Measurements from ENCODE around the gene ERC2.
A peak's percentile ranks its signal among the peaks of the same experiment; 100 is the strongest.

The ERC2 gene

DNA sequence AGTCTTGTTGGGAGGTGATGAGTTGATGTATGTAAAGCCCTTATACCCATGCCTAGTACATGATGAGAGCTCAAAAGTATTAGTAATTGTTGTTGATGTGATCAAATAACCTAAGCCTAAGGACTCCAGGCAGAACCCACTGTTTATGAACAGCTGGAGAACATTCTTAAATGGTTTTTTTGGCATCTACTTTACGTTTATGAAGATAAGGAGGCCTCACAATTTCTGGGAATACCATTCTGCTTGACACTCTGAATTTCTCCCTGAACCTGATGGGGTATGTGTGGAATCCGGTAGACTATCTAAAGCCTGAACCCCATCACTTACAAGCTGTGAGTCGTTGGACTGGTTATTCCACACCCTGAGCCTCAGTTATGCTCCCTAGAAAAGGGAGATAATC lies 736.5 kb downstream of the ERC2 start:
- H3K4me2 ChIP-seq (ENCODE audit: low read length) = no peak overlapping the region
- H4K20me1 ChIP-seq (ENCODE audit: insufficient read depth, low read length) = no peaks in the 10 kb centered on the region
- no peaks in the 10 kb centered on the region for H3K9me2 ChIP-seq (ENCODE audit: low read depth, low read length)
- H3K9ac ChIP-seq (ENCODE audit: low read length) = no peak overlapping the region
- H3K27ac ChIP-seq (ENCODE audit: low read depth, low read length, poor library complexity, severe bottlenecking) = no peak overlapping the region
- TF ChIP-seq, protein P1, sequence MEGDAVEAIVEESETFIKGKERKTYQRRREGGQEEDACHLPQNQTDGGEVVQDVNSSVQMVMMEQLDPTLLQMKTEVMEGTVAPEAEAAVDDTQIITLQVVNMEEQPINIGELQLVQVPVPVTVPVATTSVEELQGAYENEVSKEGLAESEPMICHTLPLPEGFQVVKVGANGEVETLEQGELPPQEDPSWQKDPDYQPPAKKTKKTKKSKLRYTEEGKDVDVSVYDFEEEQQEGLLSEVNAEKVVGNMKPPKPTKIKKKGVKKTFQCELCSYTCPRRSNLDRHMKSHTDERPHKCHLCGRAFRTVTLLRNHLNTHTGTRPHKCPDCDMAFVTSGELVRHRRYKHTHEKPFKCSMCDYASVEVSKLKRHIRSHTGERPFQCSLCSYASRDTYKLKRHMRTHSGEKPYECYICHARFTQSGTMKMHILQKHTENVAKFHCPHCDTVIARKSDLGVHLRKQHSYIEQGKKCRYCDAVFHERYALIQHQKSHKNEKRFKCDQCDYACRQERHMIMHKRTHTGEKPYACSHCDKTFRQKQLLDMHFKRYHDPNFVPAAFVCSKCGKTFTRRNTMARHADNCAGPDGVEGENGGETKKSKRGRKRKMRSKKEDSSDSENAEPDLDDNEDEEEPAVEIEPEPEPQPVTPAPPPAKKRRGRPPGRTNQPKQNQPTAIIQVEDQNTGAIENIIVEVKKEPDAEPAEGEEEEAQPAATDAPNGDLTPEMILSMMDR (IDR thresholded peaks at IDR 0.05; ENCODE audit: low read length) = no peak
- no peak for TF ChIP-seq EZH2 (IDR thresholded peaks at IDR 0.05; ENCODE audit: borderline replicate concordance, low read length)
- H2AFZ ChIP-seq (ENCODE audit: low read length) = no peak overlapping the region
- no peaks in the 10 kb centered on the region for H3K36me3 ChIP-seq (ENCODE audit: insufficient read depth, low read length)
- no peaks in the 10 kb centered on the region for H3F3A ChIP-seq (ENCODE audit: insufficient read depth, low read length)
- no peaks in the 10 kb centered on the region for H3K27me3 ChIP-seq (ENCODE audit: insufficient read depth, low read length)
- peaks cover 77% of the 10 kb centered on the region for H3K4me1 ChIP-seq (ENCODE audit: insufficient read depth, low read length, severe bottlenecking)
- no peak overlapping the region for H3K4me3 ChIP-seq (ENCODE audit: low read depth, low read length, poor library complexity, severe bottlenecking)
- no peaks in the 10 kb centered on the region for H3K79me2 ChIP-seq (ENCODE audit: insufficient read depth, low read length)
- H3K9me3 ChIP-seq (ENCODE audit: low read length) = no peaks in the 10 kb centered on the region

DNA sequence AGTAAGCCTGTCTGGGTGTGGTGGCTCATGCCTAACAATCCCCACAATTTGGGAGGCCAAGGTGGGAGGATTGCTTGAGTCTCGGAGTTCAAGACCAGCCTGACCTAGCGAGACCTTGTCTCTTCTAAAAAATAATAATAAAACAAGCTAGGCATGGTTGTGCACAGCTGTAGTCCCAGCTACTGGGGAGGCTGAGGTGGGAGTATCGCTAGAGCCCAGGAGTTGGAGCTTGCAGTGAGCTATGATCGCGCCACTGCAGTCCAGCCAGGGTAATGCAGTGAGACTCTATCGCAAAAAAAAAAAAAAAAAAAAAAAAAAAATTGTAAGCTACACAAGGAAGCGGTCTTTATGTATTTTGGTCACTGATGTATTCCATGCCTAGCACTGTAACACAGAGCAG lies 738.7 kb downstream of the ERC2 start:
- H3K9me3 ChIP-seq (ENCODE audit: low read length) = no peaks in the 10 kb centered on the region
- H3K4me2 ChIP-seq (ENCODE audit: low read length) = peak overlapping the region; percentile 37; the same call in 1 of the 2 replicates
- no peaks in the 10 kb centered on the region for H3K9me2 ChIP-seq (ENCODE audit: low read depth, low read length)
- no peaks in the 10 kb centered on the region for H4K20me1 ChIP-seq (ENCODE audit: insufficient read depth, low read length)
- H2AFZ ChIP-seq (ENCODE audit: low read length) = no peak overlapping the region
- TF ChIP-seq, protein P1 (IDR thresholded peaks at IDR 0.05; ENCODE audit: low read length) = no peak
- no peak for TF ChIP-seq EZH2 (IDR thresholded peaks at IDR 0.05; ENCODE audit: borderline replicate concordance, low read length)
- H3F3A ChIP-seq (ENCODE audit: insufficient read depth, low read length) = no peaks in the 10 kb centered on the region
- no peak overlapping the region for H3K4me3 ChIP-seq (ENCODE audit: low read depth, low read length, poor library complexity, severe bottlenecking)
- no peaks in the 10 kb centered on the region for H3K27me3 ChIP-seq (ENCODE audit: insufficient read depth, low read length)
- H3K79me2 ChIP-seq (ENCODE audit: insufficient read depth, low read length) = no peaks in the 10 kb centered on the region
- peak overlapping the region; percentile 98 for H3K27ac ChIP-seq (ENCODE audit: low read depth, low read length, poor library complexity, severe bottlenecking)
- no peaks in the 10 kb centered on the region for H3K36me3 ChIP-seq (ENCODE audit: insufficient read depth, low read length)
- H3K4me1 ChIP-seq (ENCODE audit: insufficient read depth, low read length, severe bottlenecking) = peaks cover 87% of the 10 kb centered on the region
- H3K9ac ChIP-seq (ENCODE audit: low read length) = peak overlapping the region; percentile 43; the same call in 1 of the 2 replicates

- H4K20me1 ChIP-seq (ENCODE audit: insufficient read depth, low read length) = no peaks in the 10 kb centered on the region
- no peaks in the 10 kb centered on the region for H3K9me2 ChIP-seq (ENCODE audit: low read depth, low read length)
- H3K4me2 ChIP-seq (ENCODE audit: low read length) = peak overlapping the region; percentile 37; the same call in 1 of the 2 replicates
- no peaks in the 10 kb centered on the region for H3K36me3 ChIP-seq (ENCODE audit: insufficient read depth, low read length)
- H3K9me3 ChIP-seq (ENCODE audit: low read length) = no peaks in the 10 kb centered on the region
- H3K4me1 ChIP-seq (ENCODE audit: insufficient read depth, low read length, severe bottlenecking) = peaks cover 87% of the 10 kb centered on the region
- H3K79me2 ChIP-seq (ENCODE audit: insufficient read depth, low read length) = no peaks in the 10 kb centered on the region
- TF ChIP-seq EZH2 (IDR thresholded peaks at IDR 0.05; ENCODE audit: borderline replicate concordance, low read length) = no peak
- TF ChIP-seq, protein P1 (IDR thresholded peaks at IDR 0.05; ENCODE audit: low read length) = no peak
- H3F3A ChIP-seq (ENCODE audit: insufficient read depth, low read length) = no peaks in the 10 kb centered on the region
- no peak overlapping the region for H3K4me3 ChIP-seq (ENCODE audit: low read depth, low read length, poor library complexity, severe bottlenecking)
- no peaks in the 10 kb centered on the region for H3K27me3 ChIP-seq (ENCODE audit: insufficient read depth, low read length)
- H3K27ac ChIP-seq (ENCODE audit: low read depth, low read length, poor library complexity, severe bottlenecking) = peak overlapping the region; percentile 98
- H3K9ac ChIP-seq (ENCODE audit: low read length) = peak overlapping the region; percentile 43; the same call in 1 of the 2 replicates
- no peak overlapping the region for H2AFZ ChIP-seq (ENCODE audit: low read length)
These were observed 739.7 kb downstream of the ERC2 start for GRCh38 chr3:55728461-55729100.
